Glutamatergic neuron (in vitro differentiated cells): ENCODE data around the gene TEDC2. TPM values are rescaled to one million over a fixed set of nuclear protein-coding genes. Genes with fewer than 3 reads are reported as not detected.
A peak's percentile ranks its signal among the peaks of the same experiment; 100 is the strongest.

Source experiments
- DNase-seq: peaks from one replicate; pipeline ENCODE4 v3.0.0; 2022
- H3K27ac Mint-ChIP-seq: one replicate; pipeline ENCODE4 v1.8.0; 2020; ENCODE audit warnings: mild to moderate bottlenecking, mixed read lengths, inconsistent platforms; ENCODE audit not compliant: unreplicated experiment
- H3K27me3 Mint-ChIP-seq: one replicate; pipeline ENCODE4 v1.8.0; 2020; ENCODE audit warnings: mild to moderate bottlenecking, moderate library complexity, mixed read lengths, inconsistent platforms; ENCODE audit not compliant: unreplicated experiment
- H3K36me3 Mint-ChIP-seq: one replicate; pipeline ENCODE4 v1.8.0; 2020; ENCODE audit warnings: mild to moderate bottlenecking, mixed read lengths, inconsistent platforms; ENCODE audit not compliant: unreplicated experiment
- H3K4me1 Mint-ChIP-seq: one replicate; pipeline ENCODE4 v1.8.0; 2020; ENCODE audit warnings: mild to moderate bottlenecking, low read depth, mixed read lengths, inconsistent platforms; ENCODE audit not compliant: unreplicated experiment
- H3K4me3 Mint-ChIP-seq: one replicate; pipeline ENCODE4 v1.8.0; 2020; ENCODE audit warnings: mild to moderate bottlenecking, mixed read lengths, inconsistent platforms; ENCODE audit not compliant: unreplicated experiment
- H3K9me3 Mint-ChIP-seq: one replicate; pipeline ENCODE4 v1.8.0; 2020; ENCODE audit warnings: mild to moderate bottlenecking, moderate library complexity, mixed read lengths, inconsistent platforms; ENCODE audit not compliant: unreplicated experiment
- CTCF ChIP-seq: fragments of 200-600 bp; sonication (generic); IDR thresholded peaks from one replicate; pipeline ENCODE4 v1.5.0; 2021; ENCODE audit not compliant: partially characterized antibody, unreplicated experiment
- total RNA-seq: library from RNA; stranded (reverse); fragmentation: NEBNext Ultra II Directional; extraction: Animal tissue kit (Norgen Biotek cat#: 25700); gene quantifications from one replicate; pipeline ENCODE4 v1.2.1, GENCODE V29; 2021; ENCODE audit not compliant: unreplicated experiment

Gene TEDC2
- total RNA-seq, 1 donor from 2014 or later, result 21.1 TPM

GRCh38 chr16:2500430-2500917 lies 40.6 kb downstream of the TEDC2 start:
- Mint-ChIP-seq H3K27me3 (peaks cover 6% of the 10 kb centered on the region), H3K27ac (no peak overlapping the region), H3K4me1 (peaks cover 10% of the 10 kb centered on the region), H3K4me3 (no peak overlapping the region), H3K9me3 (peaks cover 3% of the 10 kb centered on the region), H3K36me3 (no peaks in the 10 kb centered on the region)
- no peak for DNase-seq
- no peak for TF ChIP-seq CTCF

GRCh38 chr16:2500918-2501750 lies 41.2 kb downstream of the TEDC2 start:
- Mint-ChIP-seq H3K27ac (peak overlapping the region; percentile 43), H3K36me3 (no peaks in the 10 kb centered on the region), H3K9me3 (peaks cover 3% of the 10 kb centered on the region), H3K4me3 (peak overlapping the region; percentile 20), H3K27me3 (peaks cover 8% of the 10 kb centered on the region), H3K4me1 (peaks cover 10% of the 10 kb centered on the region)
- DNase-seq, result peak; percentile 95
- peak; percentile 99 for TF ChIP-seq CTCF

GRCh38 chr16:2501946-2502895 lies 42.3 kb downstream of the TEDC2 start:
- peaks cover 10% of the 10 kb centered on the region for H3K4me1 Mint-ChIP-seq
- H3K27me3 Mint-ChIP-seq, result peaks cover 8% of the 10 kb centered on the region
- no peaks in the 10 kb centered on the region for H3K36me3 Mint-ChIP-seq
- no peak for DNase-seq
- peaks cover 3% of the 10 kb centered on the region for H3K9me3 Mint-ChIP-seq
- peak overlapping the region; percentile 42 for H3K4me3 Mint-ChIP-seq
- TF ChIP-seq CTCF, result no peak
- H3K27ac Mint-ChIP-seq, result peak overlapping the region; percentile 12

DNA sequence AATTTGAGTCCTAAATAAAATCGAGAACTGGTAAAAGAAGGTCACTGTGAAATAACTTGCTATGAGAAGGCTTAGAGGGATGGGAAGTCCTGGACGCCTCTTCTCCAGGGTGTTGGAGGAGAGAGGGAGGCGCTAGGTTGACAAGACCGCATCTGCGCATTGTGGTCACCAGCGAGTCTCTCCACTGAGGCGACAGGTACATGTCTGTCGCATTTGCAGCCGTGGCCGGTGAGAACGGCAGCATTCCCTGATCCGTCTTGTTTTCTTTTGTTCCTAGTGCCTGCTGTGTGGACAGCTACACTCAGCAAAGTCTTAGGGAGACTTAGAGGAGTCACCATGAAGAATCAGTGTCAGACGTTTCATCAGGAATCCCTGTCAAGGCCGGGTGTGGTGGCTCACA lies 45.8 kb downstream of the TEDC2 start:
- Mint-ChIP-seq H3K4me3 (no peak overlapping the region), H3K27ac (no peak overlapping the region), H3K4me1 (peaks cover 4% of the 10 kb centered on the region), H3K9me3 (no peaks in the 10 kb centered on the region), H3K27me3 (peaks cover 2% of the 10 kb centered on the region), H3K36me3 (no peaks in the 10 kb centered on the region)
- TF ChIP-seq CTCF, result no peak
- DNase-seq, result no peak
